GM19397 (cell line): Measurements from ENCODE around the gene DTL.

ENCODE experiments used
- ATAC-seq: cut with Tn5 transposase; IDR thresholded peaks from one replicate; pipeline ENCODE4 v1.9.1; 2021; ENCODE audit warnings: mild to moderate bottlenecking, moderate library complexity; ENCODE audit not compliant: unreplicated experiment

DTL gene

GRCh38 chr1:212121779-212122178 lies 86.2 kb downstream of the DTL start:
- ATAC-seq, result no peak

- ATAC-seq, result no peak
Observed at GRCh38 chr1:212124690-212125582, 89.4 kb downstream of the DTL start.

GRCh38 chr1:212125654-212126053 lies 90.1 kb downstream of the DTL start:
- ATAC-seq, result no peak

DNA sequence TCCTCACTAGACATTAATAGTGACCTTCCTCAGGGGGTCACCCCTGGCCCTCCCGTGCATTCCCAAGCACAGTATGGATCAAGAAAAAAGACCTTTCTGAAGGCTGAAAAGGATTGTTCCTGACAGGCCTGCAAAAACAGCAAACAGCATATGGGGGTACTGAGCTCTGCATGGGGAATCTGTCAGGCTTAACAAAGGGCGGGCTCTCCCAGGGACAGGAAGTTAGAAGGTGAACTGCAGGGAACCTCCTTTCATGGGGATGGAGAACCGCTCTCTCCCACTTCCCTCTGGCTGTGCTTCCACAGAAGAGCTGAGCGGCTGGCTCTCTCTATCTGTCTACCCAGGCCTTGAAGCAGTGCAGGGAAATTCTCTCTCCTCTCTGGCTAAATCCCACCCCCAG lies 91.7 kb downstream of the DTL start:
- no peak for ATAC-seq

- no peak for ATAC-seq
Observed at GRCh38 chr1:212129781-212130180, 94.2 kb downstream of the DTL start.

GRCh38 chr1:212132025-212132424 lies 96.5 kb downstream of the DTL start:
- no peak for ATAC-seq

DNA sequence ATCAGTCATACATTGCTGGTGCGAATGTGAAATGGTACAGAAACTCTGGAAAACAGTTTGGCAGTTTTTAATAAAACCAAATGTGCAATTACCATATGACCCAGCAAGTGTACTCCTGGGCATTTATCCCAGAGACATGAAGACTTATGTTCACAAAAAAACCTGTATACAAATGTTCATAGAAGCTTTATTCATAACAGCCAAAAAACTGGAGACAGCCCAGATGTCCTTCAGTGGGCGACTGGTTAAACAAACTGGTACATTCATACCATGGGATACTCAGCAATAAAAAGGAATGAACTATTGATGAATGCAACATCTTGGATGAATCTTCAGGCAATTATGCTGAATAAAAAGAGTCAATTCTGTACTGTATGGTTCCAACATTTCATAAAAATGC lies 97.8 kb downstream of the DTL start:
- no peak for ATAC-seq

DNA sequence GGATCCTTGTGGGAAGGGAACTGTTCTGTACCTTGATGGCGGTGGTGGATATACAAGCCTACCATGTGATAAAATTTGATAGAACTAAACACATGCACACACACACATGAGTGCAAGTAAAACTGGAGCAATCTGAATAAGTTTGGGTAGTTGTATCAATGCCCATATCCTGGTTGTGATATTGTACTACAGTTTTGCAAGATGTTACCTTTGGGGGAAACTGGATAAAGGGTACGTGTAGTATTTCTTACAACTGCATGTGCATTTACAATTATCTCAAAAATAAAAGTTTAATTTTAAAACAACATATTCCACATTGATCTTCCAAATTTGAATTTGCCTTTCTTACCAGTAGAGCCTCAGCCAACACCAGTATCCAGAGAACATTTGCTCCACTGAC lies 99.6 kb downstream of the DTL start:
- no peak for ATAC-seq

DNA sequence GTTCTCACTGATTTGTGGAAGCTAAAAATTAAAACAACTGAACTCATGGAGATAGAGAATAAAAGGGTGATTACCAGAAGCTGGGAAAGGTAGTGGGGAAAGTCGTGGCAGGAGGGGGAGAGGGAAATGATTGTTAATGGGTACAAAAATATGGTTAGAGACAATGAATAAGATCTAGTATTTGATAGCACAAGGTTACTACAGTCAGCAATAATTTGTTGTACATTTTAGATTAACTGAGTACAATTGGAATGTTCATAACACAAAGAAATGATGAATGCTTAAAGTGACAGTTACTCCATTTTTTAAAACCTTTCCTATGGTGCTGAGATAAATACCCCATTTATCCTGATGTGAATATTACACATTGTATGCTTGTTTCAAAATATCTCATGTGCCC lies 102.3 kb downstream of the DTL start:
- no peak for ATAC-seq

GRCh38 chr1:212138457-212138856 lies 102.9 kb downstream of the DTL start:
- no peak for ATAC-seq

GRCh38 chr1:212139526-212140135 lies 104.1 kb downstream of the DTL start:
- ATAC-seq, result no peak

DNA sequence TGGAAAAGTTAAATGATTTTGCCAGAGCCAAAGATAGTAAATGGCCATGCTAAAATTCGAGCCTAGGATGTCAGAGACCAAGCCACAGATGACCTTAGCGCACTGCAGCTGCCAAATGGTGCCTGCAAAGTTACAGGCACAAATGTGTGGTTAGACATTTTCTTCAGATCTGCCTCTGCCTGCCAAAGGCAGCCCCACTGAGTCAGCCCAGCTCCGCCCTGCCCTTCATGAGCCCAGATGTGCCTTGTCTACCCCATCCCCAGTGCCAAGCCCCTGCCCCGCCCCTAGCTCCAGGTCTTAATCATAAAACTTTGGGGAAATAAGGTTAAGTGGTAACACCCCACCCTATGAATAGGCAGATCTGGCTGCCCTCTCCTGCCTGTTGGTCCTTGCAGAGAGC lies 105.9 kb downstream of the DTL start:
- no peak for ATAC-seq

DNA sequence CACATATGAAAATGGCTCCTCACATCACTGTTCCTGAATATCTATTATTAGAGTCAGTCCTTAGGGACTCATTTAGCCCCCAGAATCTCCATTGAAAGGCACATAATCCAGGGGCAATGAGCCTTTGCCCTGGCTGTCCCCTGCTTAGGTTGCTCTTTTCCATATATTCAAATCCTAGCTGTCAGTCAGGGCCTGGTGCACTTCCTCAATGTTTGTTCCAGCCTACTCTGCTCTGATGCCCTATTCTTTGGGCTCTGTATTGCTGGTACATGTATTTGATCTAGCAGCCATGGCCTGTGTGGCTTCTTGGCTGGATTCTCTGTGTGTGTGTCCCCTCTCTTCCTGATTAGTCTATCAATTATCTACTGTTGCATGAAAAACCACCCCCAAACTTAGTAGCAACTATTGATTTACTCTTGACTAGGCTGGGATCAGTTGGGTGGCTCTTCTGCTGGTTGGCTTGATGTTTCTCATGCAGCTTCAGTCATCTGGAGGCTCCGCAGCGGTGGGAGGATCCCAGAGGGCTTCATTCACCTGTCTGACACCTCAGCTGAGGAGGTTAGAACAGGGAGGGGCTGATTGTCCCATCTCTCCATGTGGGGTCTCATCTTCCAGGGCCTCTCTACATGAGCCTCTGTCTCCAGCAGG lies 107.5 kb downstream of the DTL start:
- ATAC-seq, result no peak

DNA sequence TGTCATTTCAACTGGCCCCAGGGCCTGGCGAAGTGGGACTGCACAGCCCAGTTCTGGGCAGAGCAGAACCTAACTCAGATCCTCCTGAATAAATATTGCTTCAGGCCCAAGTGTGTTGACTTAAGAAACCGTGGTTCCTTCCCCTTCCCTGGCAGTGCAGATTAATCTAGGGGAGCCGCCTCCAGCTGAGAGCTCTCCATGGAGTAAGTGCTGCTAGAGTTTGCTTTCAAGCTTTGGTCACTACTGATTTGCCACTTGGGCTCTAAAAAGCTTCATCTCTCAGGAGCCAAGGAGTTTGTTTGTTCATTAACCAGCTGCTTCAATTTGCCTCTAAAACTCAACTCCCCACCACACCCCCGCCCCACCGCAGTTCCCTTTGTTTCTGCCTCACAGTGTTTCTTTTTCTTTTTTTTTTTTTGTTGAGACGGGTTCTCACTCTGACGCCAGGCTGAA lies 112.1 kb downstream of the DTL start:
- no peak for ATAC-seq

- ATAC-seq, result no peak
Observed at GRCh38 chr1:212149566-212149965, 114.0 kb downstream of the DTL start.

- no peak for ATAC-seq
Observed at GRCh38 chr1:212152308-212152693, 116.8 kb downstream of the DTL start.

GRCh38 chr1:212152869-212153268 lies 117.3 kb downstream of the DTL start:
- ATAC-seq, result no peak

GRCh38 chr1:212153635-212154034 lies 118.1 kb downstream of the DTL start:
- no peak for ATAC-seq
